ENCODE measurements around the gene PTPRT.

GRCh38 chr20:43095034-43095433 is 94.7 kb downstream of the PTPRT start:
- TF ChIP-seq POLR2AphosphoS5 (IDR thresholded peaks at IDR 0.05; ENCODE audit: borderline replicate concordance, low read depth, low read length) (no peak), EZH2 (IDR thresholded peaks at IDR 0.05) (no peak), FOXP2 (optimal IDR thresholded peaks at IDR 0.05; ENCODE audit: control extremely low read depth, extremely low read length, insufficient read depth) (no peak)
